Fibroblast of villous mesenchyme (primary cell): ENCODE results near the gene DCANP1. TPM values are rescaled to one million over a fixed set of nuclear protein-coding genes. Genes with fewer than 3 reads are reported as not detected.
A peak's percentile ranks its signal among the peaks of the same experiment; 100 is the strongest.

ENCODE experiments used
- DNase-seq: peaks from one replicate; pipeline ENCODE4 v3.0.0-alpha.2; 2010; ENCODE audit warnings: low read depth
- H3K4me3 ChIP-seq: 2 replicates; pipeline ENCODE4 v1.5.1; 2011; ENCODE audit warnings: low read depth, mild to moderate bottlenecking, low read length
- total RNA-seq: library from RNA; depleted of rRNA; stranded (reverse); fragments of >200 nt; gene quantifications from 2 replicates; pipeline ENCODE4 v1.2.3, GENCODE V29; 2012
- TF ChIP-seq, protein P1 (sequence below): IDR thresholded peaks from 2 replicates; pipeline ENCODE4 v1.5.1; 2012; ENCODE audit warnings: low read depth, mild to moderate bottlenecking, low read length; ENCODE audit not compliant: insufficient read depth

The DCANP1 gene
- total RNA-seq, 1 donor: not detected

DNA sequence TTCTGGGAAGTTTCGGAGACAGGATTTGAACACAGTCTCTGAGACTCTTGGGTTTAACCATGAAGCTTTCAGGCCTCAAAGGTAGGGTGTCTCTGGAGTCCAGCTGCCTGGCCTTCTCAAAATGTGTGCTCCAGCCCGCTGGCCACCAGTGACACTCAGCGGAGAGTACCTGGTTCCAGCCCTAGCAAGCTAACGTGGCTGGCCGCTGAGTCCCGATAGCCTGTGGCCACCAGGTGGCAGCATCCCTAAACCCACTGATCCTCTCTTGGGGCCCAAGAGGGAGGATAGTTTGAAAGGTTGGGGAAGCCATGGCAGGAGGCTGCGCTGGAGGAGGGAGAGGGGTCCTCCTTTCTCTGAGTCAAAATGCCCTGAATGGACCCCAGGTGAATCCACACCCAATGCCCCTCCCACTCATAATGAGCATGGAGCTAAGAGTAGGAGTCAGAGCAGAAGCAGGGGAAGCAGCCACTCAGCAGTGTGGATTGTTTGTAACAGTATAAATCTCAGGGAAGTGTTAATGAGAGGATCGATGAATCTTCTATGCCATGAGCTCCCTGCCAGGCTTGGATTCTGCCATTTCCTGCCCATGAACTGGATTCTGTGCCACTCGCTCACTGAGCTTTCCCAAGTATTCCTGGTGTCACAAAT is 10.4 kb upstream of the DCANP1 start:
- peak; percentile 42 for DNase-seq
- TF ChIP-seq, protein P1, sequence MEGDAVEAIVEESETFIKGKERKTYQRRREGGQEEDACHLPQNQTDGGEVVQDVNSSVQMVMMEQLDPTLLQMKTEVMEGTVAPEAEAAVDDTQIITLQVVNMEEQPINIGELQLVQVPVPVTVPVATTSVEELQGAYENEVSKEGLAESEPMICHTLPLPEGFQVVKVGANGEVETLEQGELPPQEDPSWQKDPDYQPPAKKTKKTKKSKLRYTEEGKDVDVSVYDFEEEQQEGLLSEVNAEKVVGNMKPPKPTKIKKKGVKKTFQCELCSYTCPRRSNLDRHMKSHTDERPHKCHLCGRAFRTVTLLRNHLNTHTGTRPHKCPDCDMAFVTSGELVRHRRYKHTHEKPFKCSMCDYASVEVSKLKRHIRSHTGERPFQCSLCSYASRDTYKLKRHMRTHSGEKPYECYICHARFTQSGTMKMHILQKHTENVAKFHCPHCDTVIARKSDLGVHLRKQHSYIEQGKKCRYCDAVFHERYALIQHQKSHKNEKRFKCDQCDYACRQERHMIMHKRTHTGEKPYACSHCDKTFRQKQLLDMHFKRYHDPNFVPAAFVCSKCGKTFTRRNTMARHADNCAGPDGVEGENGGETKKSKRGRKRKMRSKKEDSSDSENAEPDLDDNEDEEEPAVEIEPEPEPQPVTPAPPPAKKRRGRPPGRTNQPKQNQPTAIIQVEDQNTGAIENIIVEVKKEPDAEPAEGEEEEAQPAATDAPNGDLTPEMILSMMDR: peak; percentile 85
- no peak overlapping the region for H3K4me3 ChIP-seq

DNA sequence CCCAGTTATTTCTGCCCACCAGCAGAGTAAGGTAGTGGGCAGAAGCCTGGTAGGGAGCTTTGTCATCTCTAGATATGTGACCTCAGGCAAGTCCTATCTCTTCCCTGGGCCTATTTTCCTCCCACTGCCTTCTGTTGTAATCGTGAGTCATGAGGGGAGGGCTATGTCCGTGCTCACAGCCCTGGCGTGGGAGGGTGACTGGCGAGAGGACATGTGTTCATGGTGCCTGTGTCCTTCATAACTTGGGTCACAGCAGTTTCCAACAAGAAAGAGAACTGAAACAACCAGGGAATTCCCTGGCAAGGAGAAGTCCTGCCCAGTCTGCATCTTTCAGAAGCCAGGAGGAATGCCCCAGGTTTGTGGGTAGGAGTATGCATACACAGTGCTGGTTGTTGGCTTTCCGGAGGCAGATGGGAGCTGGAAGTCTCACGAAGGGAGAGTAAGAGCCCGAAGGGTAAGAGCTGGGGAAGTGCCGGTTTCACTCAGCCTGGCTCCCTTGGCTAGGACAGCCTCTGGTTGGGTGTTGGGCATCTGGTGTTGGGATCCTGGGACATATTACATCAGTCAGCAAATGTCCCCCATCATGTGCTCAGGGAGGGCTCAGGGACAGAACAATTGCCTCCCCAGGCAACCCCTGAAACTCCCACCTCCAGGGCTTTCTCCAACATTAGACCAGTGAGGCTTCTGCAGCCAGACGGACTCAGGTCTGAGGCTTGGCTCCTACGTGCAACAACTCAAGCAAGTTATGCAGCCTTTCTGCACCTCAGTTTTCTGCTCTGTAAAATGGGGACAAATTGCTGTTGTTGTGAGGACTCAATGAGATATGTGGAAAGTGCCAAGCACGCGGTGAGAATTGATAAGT is 9.3 kb upstream of the DCANP1 start:
- DNase-seq: peak; percentile 86
- TF ChIP-seq, protein P1: no peak
- no peak overlapping the region for H3K4me3 ChIP-seq

DNA sequence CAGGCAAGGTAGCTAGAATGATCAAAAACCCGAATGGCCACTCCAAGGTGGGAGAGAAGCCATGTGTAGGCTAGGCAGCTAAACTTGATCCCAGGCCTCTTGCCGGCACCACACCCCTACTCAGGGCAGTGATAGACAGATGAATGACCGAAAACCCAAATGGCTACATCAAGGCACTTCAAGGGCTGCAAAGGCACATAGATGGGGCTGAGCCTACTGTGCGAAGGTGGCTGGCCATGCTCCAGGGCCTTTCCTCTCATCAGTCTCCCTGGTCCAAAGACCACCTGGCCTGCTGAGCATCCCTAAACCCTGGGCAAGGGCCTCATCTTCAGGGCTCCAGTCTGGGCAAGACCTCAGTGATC is 8.7 kb upstream of the DCANP1 start:
- DNase-seq: no peak
- H3K4me3 ChIP-seq: no peak overlapping the region
- TF ChIP-seq, protein P1: no peak

DNA sequence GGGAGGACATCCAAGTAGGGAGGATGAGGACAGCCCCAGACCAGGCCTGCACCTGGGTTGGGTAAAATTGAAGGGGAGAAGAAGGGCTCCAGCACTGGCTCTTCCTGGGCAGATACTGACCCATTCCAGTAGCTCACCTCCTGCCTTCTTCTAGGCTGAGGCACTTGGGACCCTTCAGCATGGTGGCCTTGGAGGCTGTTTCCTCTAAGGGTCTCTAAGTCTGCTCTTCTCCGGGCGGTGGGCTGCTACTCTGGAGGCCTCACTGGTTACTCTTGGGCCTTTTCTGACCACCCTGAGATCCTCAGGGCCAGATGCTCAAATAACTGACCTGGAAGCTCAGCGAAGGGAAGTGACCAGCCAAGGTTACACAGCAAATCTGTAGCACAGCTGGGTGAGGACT is 7.8 kb upstream of the DCANP1 start:
- no peak for DNase-seq
- H3K4me3 ChIP-seq: no peak overlapping the region
- TF ChIP-seq, protein P1: no peak

DNA sequence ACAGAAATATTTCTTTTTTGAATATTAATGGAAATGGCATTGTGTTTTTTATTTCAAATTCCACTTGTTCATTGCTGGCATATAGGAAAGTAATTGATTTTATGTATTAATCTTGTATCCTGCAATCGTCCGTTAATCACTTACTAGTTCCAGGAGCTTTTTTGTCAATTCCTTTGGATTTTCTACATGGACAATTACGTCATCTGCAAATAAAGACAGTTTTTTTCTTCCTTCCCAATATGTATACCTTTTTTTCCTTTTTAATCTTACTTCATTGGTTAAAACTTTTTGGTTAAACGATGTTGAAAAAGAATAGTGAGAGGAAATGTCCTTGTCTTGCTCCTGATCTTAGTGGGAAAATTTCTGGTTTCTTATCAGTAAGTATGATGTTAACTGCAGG is 6.5 kb upstream of the DCANP1 start:
- TF ChIP-seq, protein P1: no peak
- H3K4me3 ChIP-seq: no peak overlapping the region
- DNase-seq: no peak

DNA sequence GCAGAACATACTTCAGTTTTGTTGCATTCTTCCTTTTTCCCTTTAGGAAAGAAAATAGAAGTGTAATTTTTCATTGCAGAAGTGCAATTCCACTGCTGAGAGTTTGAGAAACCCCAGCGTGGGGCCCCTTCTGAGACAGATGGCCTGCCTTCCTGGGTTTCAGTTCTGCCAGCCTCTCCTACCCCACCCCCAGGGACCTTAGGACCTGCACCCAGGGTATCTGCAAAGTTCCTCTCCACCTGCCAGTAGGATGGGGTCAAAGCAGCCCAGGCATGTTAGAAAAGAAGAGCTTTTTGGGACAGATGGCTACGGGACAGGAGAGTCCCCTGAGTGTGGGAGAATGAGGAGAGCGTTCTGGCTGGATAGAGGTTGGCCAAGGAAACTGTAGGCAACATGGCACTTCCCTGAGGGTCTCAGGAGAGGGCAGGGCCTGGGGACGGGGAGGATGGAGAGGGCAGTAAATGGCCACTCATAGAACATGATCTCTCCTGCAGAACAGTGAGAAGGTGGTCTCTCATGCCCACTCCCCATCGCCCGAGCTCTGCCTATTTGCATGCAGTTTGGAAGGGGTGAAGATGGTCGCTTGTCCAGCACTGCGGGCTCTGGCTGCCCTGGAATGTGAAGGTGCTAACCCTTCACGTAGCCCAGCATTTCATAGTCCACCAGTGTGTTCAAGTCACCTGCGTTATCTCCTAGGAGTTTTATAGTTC is 5.3 kb upstream of the DCANP1 start, which contains the start of gene TIFAB:
TSS of gene TIFAB (minus strand) at position 31 of the 710 bp plus-strand sequence. CDS start 2,412 bp downstream, outside the sequence.
- TF ChIP-seq, protein P1: no peak
- no peak for DNase-seq
- H3K4me3 ChIP-seq: no peak within 1 kb of the TSS
